Esophagus muscularis mucosa (tissue), 4 donors: Measurements from ENCODE around the gene NMUR1. TPM values are rescaled to one million over a fixed set of nuclear protein-coding genes. Genes with fewer than 3 reads are reported as not detected.

Experiments used
- DNase-seq: peaks from one replicate; pipeline ENCODE4 v3.0.0-alpha.2; 2017; ENCODE audit errors: extremely low spot score
- H3K27ac ChIP-seq, 4 donors: fragments of 200-600 bp; sonication (generic); replicated peaks in 1 of 4; 1 replicate in 3 of 4; 2 replicates in 1 of 4; pipeline ENCODE4 v1.5.1; 2016 to 2019; ENCODE audit warnings: mild to moderate bottlenecking in 1 of 4
- H3K27me3 ChIP-seq, 4 donors: fragments of 200-600 bp; sonication (generic); one replicate each; pipeline versions ENCODE4 v1.5.1 to v1.6.0; 2016 to 2019
- H3K36me3 ChIP-seq, 4 donors: fragments of 200-600 bp; sonication (generic); one replicate each; pipeline ENCODE4 v1.5.1; 2016 to 2019
- H3K4me1 ChIP-seq, 4 donors: fragments of 200-600 bp; sonication (generic); one replicate each; pipeline ENCODE4 v1.5.1; 2016 to 2019
- H3K4me3 ChIP-seq, 4 donors: fragments of 200-600 bp; sonication (generic); 1 replicate in 2 of 4; 2 replicates in 2 of 4; pipeline ENCODE4 v1.5.1; 2016 to 2019; ENCODE audit warnings: mild to moderate bottlenecking in 4 of 4, moderate library complexity in 1 of 4
- H3K9me3 ChIP-seq, 4 donors: fragments of 200-600 bp; sonication (generic); 1 replicate in 3 of 4; 2 replicates in 1 of 4; pipeline ENCODE4 v1.5.1; 2016 to 2019
- CTCF ChIP-seq, 3 experiments: fragments of 200-600 bp in 2 of 3; fragments of 450-650 bp in 1 of 3; sonication (generic) in 2 of 3; IDR thresholded peaks; one replicate each; pipeline ENCODE4 v1.5.1; 2017 to 2019; ENCODE audit warnings: antibody characterized with exemption in 3 of 3, mild to moderate bottlenecking in 2 of 3, moderate library complexity in 1 of 3
- EP300 ChIP-seq: sonication (generic); formaldehyde crosslinking; IDR thresholded peaks from one replicate; pipeline ENCODE4 v1.6.1; 2017; ENCODE audit warnings: antibody characterized with exemption
- POLR2A ChIP-seq: fragments of 450-650 bp; IDR thresholded peaks from one replicate; pipeline ENCODE4 v1.6.1; 2017; ENCODE audit warnings: antibody characterized with exemption, moderate library complexity, mild to moderate bottlenecking, low read depth
- POLR2AphosphoS5 ChIP-seq, 2 donors: sonication (generic); formaldehyde crosslinking; IDR thresholded peaks; one replicate each; pipeline ENCODE4 v1.6.1; 2017; ENCODE audit warnings: antibody characterized with exemption in 2 of 2
- WGBS: methylation state at CpG from one replicate; pipeline ENCODE4 v1.1.5; 2018; 5-methylcytosine and 5-hydroxymethylcytosine counted together
- intact Hi-C: fragments of 100-400 bp; cut with DNase I; formaldehyde crosslinking; loops from one replicate; pipeline ENCODE4 v1.15.1; 2023
- small RNA-seq, 3 donors: library from RNA; depleted of rRNA; stranded (forward); fragments of <200 nt; gene quantifications; one replicate each; pipeline ENCODE3, GENCODE V24; 2016
- total RNA-seq, 4 donors: library from RNA; depleted of rRNA; stranded (reverse); fragments of >200 nt; gene quantifications; one replicate each; pipeline versions ENCODE4 v1.1.0 to v1.2.1, GENCODE V29; 2016

Gene NMUR1
- total RNA-seq, 4 donors from 2014 or later = 1.2 to 5.4 (median 2.5) TPM

GRCh38 chr2:231475965-231476364 is 54.3 kb downstream of the NMUR1 start:
- no peaks in the 10 kb centered on the region for H3K9me3 ChIP-seq
- TF ChIP-seq POLR2A = no peak
- no peak for TF ChIP-seq POLR2AphosphoS5 (IDR thresholded peaks at IDR 0.05)
- TF ChIP-seq CTCF (IDR thresholded peaks at IDR 0.05) = no peak
- no peak for TF ChIP-seq EP300
- intact Hi-C loops = no loop called here
- no peak overlapping the region for H3K27ac ChIP-seq
- WGBS = 61% methylated on average over 3 of the region's 3 CpGs
- peaks cover 0 to 4% (median 0%) of the 10 kb centered on the region in 4 donors for H3K36me3 ChIP-seq
- no peak overlapping the region for H3K4me3 ChIP-seq
- H3K4me1 ChIP-seq = no peaks in the 10 kb centered on the region
- no peak for DNase-seq
- no peaks in the 10 kb centered on the region for H3K27me3 ChIP-seq

Small RNAs within 50 kb of the gene (small RNA-seq; reads per million reads assigned to genes)
- 0 reads per million in 3 donors for gene RNU2-22P

Other genes starting within 250 kb of the NMUR1 start
- gene B3GNT7, start 134.7 kb downstream of the NMUR1 start, total RNA-seq = 1 to 10 TPM; 3.7 to 7.0 (median 4.5) TPM
- 100 to 1,000 TPM; 120 to 238 (median 161) TPM for gene NCL, start 66.0 kb downstream of the NMUR1 start, total RNA-seq
- gene TEX44, start 62.4 kb upstream of the NMUR1 start, total RNA-seq = not detected
- gene PTMA, start 178.1 kb upstream of the NMUR1 start, total RNA-seq = 100 to 1,000 TPM; 571 to 894 (median 806) TPM